GM23338 (cell line): ENCODE measurements around the gene JOSD1. TPM values are rescaled to one million over a fixed set of nuclear protein-coding genes. Genes with fewer than 3 reads are reported as not detected.

Experiments used
- ATAC-seq: fragments of 200-7000 bp; cut with Tn5 transposase; 3 replicates; pipeline ENCODE4 v1.9.1; 2020
- DNase-seq: peaks from one replicate; pipeline ENCODE4 v3.0.0-alpha.2; 2015; ENCODE audit warnings: low spot score
- H2AFZ ChIP-seq: fragments of 200-600 bp; sonication (generic); 2 replicates; pipeline ENCODE4 v1.8.0; 2016; ENCODE audit warnings: antibody characterized with exemption, mild to moderate bottlenecking, moderate library complexity
- H3F3A ChIP-seq: fragments of 200-600 bp; sonication (generic); replicated peaks from 2 replicates; pipeline ENCODE4 v1.8.0; 2017; ENCODE audit warnings: antibody characterized with exemption, mixed run types, low read depth
- H3K27ac ChIP-seq: fragments of 200-600 bp; sonication (generic); 2 replicates; pipeline ENCODE4 v1.6.1; 2016; ENCODE audit warnings: low read depth
- H3K27me3 ChIP-seq: fragments of 200-600 bp; sonication (generic); 2 replicates; pipeline ENCODE4 v1.8.0; 2016; ENCODE audit warnings: mild to moderate bottlenecking, mixed run types, moderate library complexity; ENCODE audit not compliant: insufficient read depth
- H3K36me3 ChIP-seq: fragments of 200-600 bp; sonication (generic); 2 replicates; pipeline ENCODE4 v1.8.0; 2016; ENCODE audit warnings: mild to moderate bottlenecking; ENCODE audit not compliant: insufficient read depth
- H3K4me1 ChIP-seq: fragments of 200-600 bp; sonication (generic); 2 replicates; pipeline ENCODE4 v1.8.0; 2016; ENCODE audit warnings: mild to moderate bottlenecking, moderate library complexity; ENCODE audit not compliant: insufficient read depth
- H3K4me2 ChIP-seq: fragments of 200-600 bp; sonication (generic); 2 replicates; pipeline ENCODE4 v1.7.1; 2017; ENCODE audit warnings: mixed run types
- H3K4me3 ChIP-seq: fragments of 200-600 bp; sonication (generic); 2 replicates; pipeline ENCODE4 v1.6.1; 2016; ENCODE audit warnings: mixed run types
- H3K79me2 ChIP-seq: fragments of 200-600 bp; sonication (generic); replicated peaks from 2 replicates; pipeline ENCODE4 v1.8.0; 2017; ENCODE audit warnings: mild to moderate bottlenecking; ENCODE audit not compliant: insufficient read depth
- H3K9me2 ChIP-seq: fragments of 200-600 bp; sonication (generic); 2 replicates; pipeline ENCODE4 v1.8.0; 2017; ENCODE audit not compliant: insufficient read depth
- H4K20me1 ChIP-seq: fragments of 200-600 bp; sonication (generic); replicated peaks from 2 replicates; pipeline ENCODE4 v1.8.0; 2017; ENCODE audit warnings: mild to moderate bottlenecking; ENCODE audit not compliant: insufficient read depth
- H3K27ac Mint-ChIP-seq: 2 replicates; pipeline ENCODE4 v1.8.0; 2020; ENCODE audit warnings: inconsistent platforms, mild to moderate bottlenecking, moderate library complexity, mixed read lengths
- H3K27me3 Mint-ChIP-seq: 3 replicates; pipeline ENCODE4 v1.8.0; 2022; ENCODE audit warnings: low read depth, mild to moderate bottlenecking, moderate library complexity, mixed read lengths, inconsistent platforms; ENCODE audit not compliant: insufficient read depth, poor library complexity
- H3K36me3 Mint-ChIP-seq: 3 replicates; pipeline ENCODE4 v1.8.0; 2021; ENCODE audit warnings: low read depth, mild to moderate bottlenecking, inconsistent platforms, moderate library complexity, mixed read lengths
- H3K4me1 Mint-ChIP-seq: 3 replicates; pipeline ENCODE4 v1.8.0; 2020; ENCODE audit warnings: mild to moderate bottlenecking, inconsistent platforms, mixed read lengths
- H3K4me3 Mint-ChIP-seq: 3 replicates; pipeline ENCODE4 v1.8.0; 2021; ENCODE audit warnings: moderate library complexity, mild to moderate bottlenecking, inconsistent platforms, mixed read lengths
- H3K9me3 Mint-ChIP-seq: 3 replicates; pipeline ENCODE4 v1.8.0; 2020; ENCODE audit warnings: moderate library complexity, mild to moderate bottlenecking, inconsistent platforms, mixed read lengths
- CREB1 ChIP-seq: fragments of 250-450 bp; sonication (Bioruptor Pico); IDR thresholded peaks from 2 replicates; pipeline ENCODE4 v1.5.0; 2020; ENCODE audit warnings: low read depth, mild to moderate bottlenecking, moderate library complexity
- CTCF ChIP-seq, 2 experiments: fragments of 200-600 bp in 1 of 2; sonication (generic) in 1 of 2; conservative IDR thresholded peaks; 2 replicates each; pipeline versions ENCODE4 v1.5.1 to v1.6.1; 2016 to 2017; ENCODE audit warnings: antibody characterized with exemption in 2 of 2, low read depth in 2 of 2, mild to moderate bottlenecking in 2 of 2, moderate library complexity in 1 of 2
- ETS1 ChIP-seq: IDR thresholded peaks from 2 replicates; pipeline ENCODE4 v1.6.1; 2016; ENCODE audit warnings: antibody characterized with exemption
- EZH2 ChIP-seq: fragments of 200-600 bp; sonication (generic); IDR thresholded peaks from one replicate; pipeline ENCODE4 v1.8.0; 2017; ENCODE audit warnings: antibody characterized with exemption, mild to moderate bottlenecking, low read depth; ENCODE audit not compliant: unreplicated experiment
- EZH2phosphoT487 ChIP-seq: fragments of 200-600 bp; sonication (generic); IDR thresholded peaks from one replicate; pipeline ENCODE4 v1.8.1; 2018; ENCODE audit warnings: antibody characterized with exemption; ENCODE audit not compliant: unreplicated experiment
- JUNB ChIP-seq: IDR thresholded peaks from one replicate; pipeline ENCODE4 v1.6.1; 2016; ENCODE audit warnings: antibody characterized with exemption; ENCODE audit not compliant: unreplicated experiment
- NANOG ChIP-seq: IDR thresholded peaks from 2 replicates; pipeline ENCODE4 v1.6.1; 2016; ENCODE audit warnings: antibody characterized with exemption, borderline replicate concordance
- POLR2AphosphoS5 ChIP-seq: IDR thresholded peaks from 2 replicates; pipeline ENCODE4 v1.6.1; 2016; ENCODE audit warnings: antibody characterized with exemption, low read depth
- STAT1 ChIP-seq: IDR thresholded peaks from one replicate; pipeline ENCODE4 v1.6.1; 2016; ENCODE audit warnings: antibody characterized with exemption; ENCODE audit not compliant: unreplicated experiment
- ZNF114 ChIP-seq: fragments of 250-450 bp; sonication (Bioruptor Pico); IDR thresholded peaks from 2 replicates; pipeline ENCODE4 v1.5.0; 2020; ENCODE audit warnings: mild to moderate bottlenecking, moderate library complexity
- ZNF331 ChIP-seq: fragments of 250-450 bp; sonication (Bioruptor Pico); IDR thresholded peaks from 2 replicates; pipeline ENCODE4 v1.5.0; 2020; ENCODE audit warnings: low read depth, mild to moderate bottlenecking, moderate library complexity
- polyA plus RNA-seq: library from polyadenylated mRNA; unstranded; fragments of >200 nt; fragmentation: Nextera tagmentation; extraction: Ambion mirVana; gene quantifications from 2 replicates; pipeline ENCODE4 v1.2.1, GENCODE V29; 2016
- total RNA-seq: library from RNA; depleted of rRNA; stranded (reverse); fragments of >200 nt; shearing (Covaris generic); gene quantifications from 2 replicates; pipeline ENCODE4 v1.2.3, GENCODE V29; 2014
- TF ChIP-seq, protein P1 (sequence below): IDR thresholded peaks from one replicate; pipeline ENCODE4 v1.6.1; 2018; ENCODE audit warnings: antibody characterized with exemption; ENCODE audit not compliant: unreplicated experiment
- TF ChIP-seq, protein P2 (sequence below): fragments of 250-450 bp; sonication (Bioruptor Pico); IDR thresholded peaks from 2 replicates; pipeline ENCODE4 v1.5.0; 2020; ENCODE audit warnings: mild to moderate bottlenecking, moderate library complexity

JOSD1 gene
- total and polyA plus RNA-seq, 2 experiments from 2014 or later: 4.6 to 19.7 TPM

GRCh38 chr22:38638728-38639127 lies 62.0 kb downstream of the JOSD1 start:
- Histone ChIP-seq H3K4me3 (no peak overlapping the region), H3K4me1 (no peaks in the 10 kb centered on the region), H2AFZ (no peak overlapping the region), H3K27ac (no peak overlapping the region), H3F3A (no peaks in the 10 kb centered on the region), H3K79me2 (no peaks in the 10 kb centered on the region), H4K20me1 (peaks cover 3% of the 10 kb centered on the region; the same call in 1 of the 2 replicates), H3K36me3 (no peaks in the 10 kb centered on the region; the same call in 1 of the 2 replicates), H3K9me2 (no peaks in the 10 kb centered on the region), H3K4me2 (no peak overlapping the region), H3K27me3 (no peaks in the 10 kb centered on the region)
- peaks cover 9% of the 10 kb centered on the region for H3K36me3 Mint-ChIP-seq
- H3K27ac Mint-ChIP-seq: no peak overlapping the region
- no peak for ATAC-seq
- peaks cover 9% of the 10 kb centered on the region for H3K27me3 Mint-ChIP-seq
- TF ChIP-seq, protein P1, sequence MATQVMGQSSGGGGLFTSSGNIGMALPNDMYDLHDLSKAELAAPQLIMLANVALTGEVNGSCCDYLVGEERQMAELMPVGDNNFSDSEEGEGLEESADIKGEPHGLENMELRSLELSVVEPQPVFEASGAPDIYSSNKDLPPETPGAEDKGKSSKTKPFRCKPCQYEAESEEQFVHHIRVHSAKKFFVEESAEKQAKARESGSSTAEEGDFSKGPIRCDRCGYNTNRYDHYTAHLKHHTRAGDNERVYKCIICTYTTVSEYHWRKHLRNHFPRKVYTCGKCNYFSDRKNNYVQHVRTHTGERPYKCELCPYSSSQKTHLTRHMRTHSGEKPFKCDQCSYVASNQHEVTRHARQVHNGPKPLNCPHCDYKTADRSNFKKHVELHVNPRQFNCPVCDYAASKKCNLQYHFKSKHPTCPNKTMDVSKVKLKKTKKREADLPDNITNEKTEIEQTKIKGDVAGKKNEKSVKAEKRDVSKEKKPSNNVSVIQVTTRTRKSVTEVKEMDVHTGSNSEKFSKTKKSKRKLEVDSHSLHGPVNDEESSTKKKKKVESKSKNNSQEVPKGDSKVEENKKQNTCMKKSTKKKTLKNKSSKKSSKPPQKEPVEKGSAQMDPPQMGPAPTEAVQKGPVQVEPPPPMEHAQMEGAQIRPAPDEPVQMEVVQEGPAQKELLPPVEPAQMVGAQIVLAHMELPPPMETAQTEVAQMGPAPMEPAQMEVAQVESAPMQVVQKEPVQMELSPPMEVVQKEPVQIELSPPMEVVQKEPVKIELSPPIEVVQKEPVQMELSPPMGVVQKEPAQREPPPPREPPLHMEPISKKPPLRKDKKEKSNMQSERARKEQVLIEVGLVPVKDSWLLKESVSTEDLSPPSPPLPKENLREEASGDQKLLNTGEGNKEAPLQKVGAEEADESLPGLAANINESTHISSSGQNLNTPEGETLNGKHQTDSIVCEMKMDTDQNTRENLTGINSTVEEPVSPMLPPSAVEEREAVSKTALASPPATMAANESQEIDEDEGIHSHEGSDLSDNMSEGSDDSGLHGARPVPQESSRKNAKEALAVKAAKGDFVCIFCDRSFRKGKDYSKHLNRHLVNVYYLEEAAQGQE: no peak
- TF ChIP-seq, protein P2, sequence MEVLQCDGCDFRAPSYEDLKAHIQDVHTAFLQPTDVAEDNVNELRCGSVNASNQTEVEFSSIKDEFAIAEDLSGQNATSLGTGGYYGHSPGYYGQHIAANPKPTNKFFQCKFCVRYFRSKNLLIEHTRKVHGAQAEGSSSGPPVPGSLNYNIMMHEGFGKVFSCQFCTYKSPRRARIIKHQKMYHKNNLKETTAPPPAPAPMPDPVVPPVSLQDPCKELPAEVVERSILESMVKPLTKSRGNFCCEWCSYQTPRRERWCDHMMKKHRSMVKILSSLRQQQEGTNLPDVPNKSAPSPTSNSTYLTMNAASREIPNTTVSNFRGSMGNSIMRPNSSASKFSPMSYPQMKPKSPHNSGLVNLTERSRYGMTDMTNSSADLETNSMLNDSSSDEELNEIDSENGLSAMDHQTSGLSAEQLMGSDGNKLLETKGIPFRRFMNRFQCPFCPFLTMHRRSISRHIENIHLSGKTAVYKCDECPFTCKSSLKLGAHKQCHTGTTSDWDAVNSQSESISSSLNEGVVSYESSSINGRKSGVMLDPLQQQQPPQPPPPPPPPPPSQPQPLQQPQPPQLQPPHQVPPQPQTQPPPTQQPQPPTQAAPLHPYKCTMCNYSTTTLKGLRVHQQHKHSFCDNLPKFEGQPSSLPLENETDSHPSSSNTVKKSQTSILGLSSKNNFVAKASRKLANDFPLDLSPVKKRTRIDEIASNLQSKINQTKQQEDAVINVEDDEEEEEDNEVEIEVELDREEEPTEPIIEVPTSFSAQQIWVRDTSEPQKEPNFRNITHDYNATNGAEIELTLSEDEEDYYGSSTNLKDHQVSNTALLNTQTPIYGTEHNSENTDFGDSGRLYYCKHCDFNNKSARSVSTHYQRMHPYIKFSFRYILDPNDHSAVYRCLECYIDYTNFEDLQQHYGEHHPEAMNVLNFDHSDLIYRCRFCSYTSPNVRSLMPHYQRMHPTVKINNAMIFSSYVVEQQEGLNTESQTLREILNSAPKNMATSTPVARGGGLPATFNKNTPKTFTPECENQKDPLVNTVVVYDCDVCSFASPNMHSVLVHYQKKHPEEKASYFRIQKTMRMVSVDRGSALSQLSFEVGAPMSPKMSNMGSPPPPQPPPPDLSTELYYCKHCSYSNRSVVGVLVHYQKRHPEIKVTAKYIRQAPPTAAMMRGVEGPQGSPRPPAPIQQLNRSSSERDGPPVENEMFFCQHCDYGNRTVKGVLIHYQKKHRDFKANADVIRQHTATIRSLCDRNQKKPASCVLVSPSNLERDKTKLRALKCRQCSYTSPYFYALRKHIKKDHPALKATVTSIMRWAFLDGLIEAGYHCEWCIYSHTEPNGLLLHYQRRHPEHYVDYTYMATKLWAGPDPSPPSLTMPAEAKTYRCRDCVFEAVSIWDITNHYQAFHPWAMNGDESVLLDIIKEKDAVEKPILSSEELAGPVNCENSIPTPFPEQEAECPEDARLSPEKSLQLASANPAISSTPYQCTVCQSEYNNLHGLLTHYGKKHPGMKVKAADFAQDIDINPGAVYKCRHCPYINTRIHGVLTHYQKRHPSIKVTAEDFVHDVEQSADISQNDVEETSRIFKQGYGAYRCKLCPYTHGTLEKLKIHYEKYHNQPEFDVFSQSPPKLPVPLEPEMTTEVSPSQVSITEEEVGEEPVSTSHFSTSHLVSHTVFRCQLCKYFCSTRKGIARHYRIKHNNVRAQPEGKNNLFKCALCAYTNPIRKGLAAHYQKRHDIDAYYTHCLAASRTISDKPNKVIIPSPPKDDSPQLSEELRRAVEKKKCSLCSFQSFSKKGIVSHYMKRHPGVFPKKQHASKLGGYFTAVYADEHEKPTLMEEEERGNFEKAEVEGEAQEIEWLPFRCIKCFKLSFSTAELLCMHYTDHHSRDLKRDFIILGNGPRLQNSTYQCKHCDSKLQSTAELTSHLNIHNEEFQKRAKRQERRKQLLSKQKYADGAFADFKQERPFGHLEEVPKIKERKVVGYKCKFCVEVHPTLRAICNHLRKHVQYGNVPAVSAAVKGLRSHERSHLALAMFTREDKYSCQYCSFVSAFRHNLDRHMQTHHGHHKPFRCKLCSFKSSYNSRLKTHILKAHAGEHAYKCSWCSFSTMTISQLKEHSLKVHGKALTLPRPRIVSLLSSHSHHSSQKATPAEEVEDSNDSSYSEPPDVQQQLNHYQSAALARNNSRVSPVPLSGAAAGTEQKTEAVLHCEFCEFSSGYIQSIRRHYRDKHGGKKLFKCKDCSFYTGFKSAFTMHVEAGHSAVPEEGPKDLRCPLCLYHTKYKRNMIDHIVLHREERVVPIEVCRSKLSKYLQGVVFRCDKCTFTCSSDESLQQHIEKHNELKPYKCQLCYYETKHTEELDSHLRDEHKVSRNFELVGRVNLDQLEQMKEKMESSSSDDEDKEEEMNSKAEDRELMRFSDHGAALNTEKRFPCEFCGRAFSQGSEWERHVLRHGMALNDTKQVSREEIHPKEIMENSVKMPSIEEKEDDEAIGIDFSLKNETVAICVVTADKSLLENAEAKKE (CRISPR knock-in tag): no peak
- no peak for TF ChIP-seq JUNB
- TF ChIP-seq EZH2phosphoT487: no peak
- TF ChIP-seq CREB1 (CRISPR knock-in tag): no peak
- no peak for TF ChIP-seq ZNF114 (CRISPR knock-in tag)
- no peak for TF ChIP-seq ETS1
- no peak for TF ChIP-seq EZH2
- no peak for TF ChIP-seq ZNF331 (CRISPR knock-in tag)
- TF ChIP-seq NANOG: no peak
- TF ChIP-seq STAT1: no peak
- no peak for TF ChIP-seq POLR2AphosphoS5
- TF ChIP-seq CTCF (conservative IDR thresholded peaks at IDR 0.05; ENCODE audit: low read depth in 2 of 2): no peak
- H3K4me1 Mint-ChIP-seq: no peaks in the 10 kb centered on the region
- no peak overlapping the region for H3K4me3 Mint-ChIP-seq
- no peak for DNase-seq
- H3K9me3 Mint-ChIP-seq: no peaks in the 10 kb centered on the region
